NCI-H2107 (cell line): ENCODE measurements around the gene GANC.

ENCODE experiments used
- DNase-seq: peaks from one replicate; lab custom pipeline; 2025; lab: John Stamatoyannopoulos, UW

The GANC gene

GRCh38 chr15:42344763-42345162 lies 71.8 kb downstream of the GANC start:
- no peak for DNase-seq

GRCh38 chr15:42345504-42345903 lies 72.5 kb downstream of the GANC start:
- no peak for DNase-seq

DNA sequence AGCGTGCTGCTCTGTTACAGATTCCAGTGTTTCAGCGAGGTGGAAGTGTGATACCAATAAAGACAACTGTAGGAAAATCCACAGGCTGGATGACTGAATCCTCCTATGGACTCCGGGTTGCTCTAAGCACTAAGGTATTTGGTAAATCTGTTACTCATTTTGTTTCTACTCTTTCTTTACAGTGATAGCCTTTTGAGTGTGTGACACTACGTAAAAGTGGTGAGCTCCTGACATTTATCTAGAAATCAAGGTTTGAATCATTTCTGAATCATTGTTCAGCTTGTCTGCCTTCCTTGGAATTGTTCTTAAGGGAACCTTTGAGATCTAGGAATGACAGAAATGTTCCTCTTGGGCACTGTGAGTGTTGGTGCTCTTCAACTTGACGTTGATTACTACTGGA lies 75.1 kb downstream of the GANC start:
- no peak for DNase-seq

GRCh38 chr15:42349186-42349585 lies 76.2 kb downstream of the GANC start:
- DNase-seq, result no peak

- DNase-seq, result no peak
Observed at GRCh38 chr15:42352401-42352800, 79.4 kb downstream of the GANC start.

- no peak for DNase-seq
Observed at GRCh38 chr15:42353061-42353460, 80.1 kb downstream of the GANC start.

DNA sequence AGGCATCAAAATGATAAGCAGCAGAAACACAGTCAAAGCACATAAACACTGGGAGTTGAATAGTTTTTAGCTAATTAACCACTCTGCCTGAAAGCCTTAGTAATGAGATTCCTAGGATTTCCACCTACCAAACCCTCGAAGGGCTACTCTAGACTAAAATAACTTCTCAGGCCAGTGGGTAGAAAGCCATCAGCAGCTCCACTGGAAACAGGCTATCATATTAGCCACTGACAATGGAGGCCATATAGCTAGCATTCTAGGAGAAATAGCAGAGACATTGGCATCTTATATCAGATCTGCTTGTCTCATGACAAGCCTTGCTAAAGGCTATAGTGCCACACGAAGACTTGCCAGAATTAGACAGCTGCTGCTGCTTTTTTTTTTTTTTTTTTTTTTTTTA lies 81.8 kb downstream of the GANC start:
- DNase-seq, result no peak

DNA sequence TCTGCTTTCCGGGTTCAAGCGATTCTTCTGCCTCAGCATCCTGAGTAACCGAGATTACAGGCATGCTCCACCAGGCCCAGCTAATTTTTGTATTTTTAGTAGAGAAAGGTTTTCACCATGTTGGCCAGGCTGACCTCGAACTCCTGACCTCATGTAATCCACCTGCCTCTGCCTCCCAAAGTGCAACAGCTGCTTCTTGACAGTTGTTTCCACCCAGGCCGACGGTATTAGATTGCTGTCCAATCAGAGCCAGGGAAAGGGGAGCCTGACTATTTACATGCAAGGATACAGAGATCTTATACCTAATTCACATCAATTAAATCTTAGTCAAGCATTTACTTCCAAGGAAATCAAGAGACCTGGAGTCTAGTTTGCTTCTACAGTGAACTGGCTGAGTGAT lies 82.3 kb downstream of the GANC start:
- no peak for DNase-seq

- DNase-seq, result no peak
Observed at GRCh38 chr15:42356851-42357250, 83.8 kb downstream of the GANC start.

DNA sequence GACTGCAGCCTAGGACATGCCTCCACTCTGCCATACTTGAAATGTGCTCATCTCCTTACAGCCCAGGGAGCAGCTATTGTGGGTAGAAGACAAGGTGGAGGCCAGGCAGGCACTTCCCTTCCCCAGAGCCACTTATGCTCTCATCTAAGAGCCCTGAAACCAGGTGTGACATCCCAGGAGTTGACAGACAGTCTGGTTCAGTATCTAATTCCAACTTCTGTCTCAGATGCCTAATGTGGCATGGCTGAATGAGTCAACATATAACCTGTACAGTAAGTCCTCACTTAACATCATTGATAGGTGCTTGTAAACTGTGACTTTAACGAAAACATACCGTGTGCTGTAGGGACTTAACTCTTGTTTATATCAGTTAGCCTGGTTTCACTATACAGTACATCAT lies 85.1 kb downstream of the GANC start:
- DNase-seq, result no peak

DNA sequence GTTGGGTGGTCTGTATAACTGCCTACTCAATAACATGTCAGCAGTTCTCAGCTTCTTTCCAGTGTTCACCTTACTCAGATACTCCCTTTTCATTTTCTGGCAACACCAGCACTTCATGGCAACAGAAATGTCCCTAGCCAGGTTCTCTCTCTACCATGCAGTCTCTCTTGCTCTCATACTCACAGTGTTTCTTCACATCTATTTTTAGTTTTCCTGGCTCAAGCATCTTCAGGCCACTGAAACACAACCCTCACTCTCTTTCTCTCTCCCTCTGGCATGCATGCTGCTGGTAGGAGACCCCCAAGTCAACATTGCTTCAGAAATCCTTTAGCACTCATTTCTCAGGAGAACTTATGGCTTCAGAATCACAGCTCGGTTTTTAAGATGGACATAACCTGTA lies 86.2 kb downstream of the GANC start, which contains the start of gene CAPN3:
TSS of gene CAPN3 (plus strand) at position 253 of the 400 bp plus-strand sequence. CDS start 305 bp downstream, outside the sequence.
- no peak for DNase-seq

- DNase-seq, result no peak
Observed at GRCh38 chr15:42359985-42360384, 87.0 kb downstream of the GANC start.

- no peak for DNase-seq
Observed at GRCh38 chr15:42360535-42361112, 87.6 kb downstream of the GANC start.

DNA sequence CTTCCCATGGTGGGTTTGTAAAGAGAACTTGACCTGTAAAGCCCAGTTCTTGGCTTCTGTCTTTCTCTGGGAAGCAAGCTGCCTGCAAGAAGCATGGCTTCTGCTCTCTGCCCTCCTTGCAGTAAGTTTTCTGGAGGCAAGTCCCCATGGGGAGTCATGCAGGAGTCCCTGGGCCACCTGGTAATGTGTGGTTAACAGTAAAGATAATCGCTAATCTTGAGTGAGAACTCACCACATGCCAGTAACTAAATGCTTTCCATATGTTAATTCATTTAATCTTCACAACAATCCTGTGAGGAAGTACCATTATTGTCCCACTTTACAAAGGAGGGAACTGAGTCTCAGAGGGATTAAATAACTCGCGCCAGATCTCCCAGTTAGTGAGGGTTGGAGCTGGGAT lies 90.5 kb downstream of the GANC start:
- DNase-seq, result no peak

DNA sequence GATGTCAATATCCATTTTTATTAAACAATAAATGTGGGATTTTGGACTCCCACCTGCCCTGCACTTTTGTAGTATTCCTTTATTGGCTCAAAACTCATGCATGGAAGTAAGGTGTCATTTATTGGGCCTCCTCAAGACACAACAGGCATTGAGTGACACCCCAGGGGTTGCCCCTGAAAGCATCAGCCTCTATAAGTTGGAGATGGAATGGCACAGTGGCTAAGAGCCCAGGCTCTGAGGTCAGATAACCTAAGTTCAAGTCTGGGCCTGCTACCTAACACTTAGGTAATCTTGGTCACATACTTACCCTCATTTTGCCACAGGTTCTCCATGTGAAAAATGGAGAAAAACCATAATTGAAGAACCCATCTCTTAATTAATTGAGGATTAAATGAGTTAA lies 90.9 kb downstream of the GANC start:
- DNase-seq, result no peak

- DNase-seq, result no peak
Observed at GRCh38 chr15:42364529-42364928, 91.5 kb downstream of the GANC start.

DNA sequence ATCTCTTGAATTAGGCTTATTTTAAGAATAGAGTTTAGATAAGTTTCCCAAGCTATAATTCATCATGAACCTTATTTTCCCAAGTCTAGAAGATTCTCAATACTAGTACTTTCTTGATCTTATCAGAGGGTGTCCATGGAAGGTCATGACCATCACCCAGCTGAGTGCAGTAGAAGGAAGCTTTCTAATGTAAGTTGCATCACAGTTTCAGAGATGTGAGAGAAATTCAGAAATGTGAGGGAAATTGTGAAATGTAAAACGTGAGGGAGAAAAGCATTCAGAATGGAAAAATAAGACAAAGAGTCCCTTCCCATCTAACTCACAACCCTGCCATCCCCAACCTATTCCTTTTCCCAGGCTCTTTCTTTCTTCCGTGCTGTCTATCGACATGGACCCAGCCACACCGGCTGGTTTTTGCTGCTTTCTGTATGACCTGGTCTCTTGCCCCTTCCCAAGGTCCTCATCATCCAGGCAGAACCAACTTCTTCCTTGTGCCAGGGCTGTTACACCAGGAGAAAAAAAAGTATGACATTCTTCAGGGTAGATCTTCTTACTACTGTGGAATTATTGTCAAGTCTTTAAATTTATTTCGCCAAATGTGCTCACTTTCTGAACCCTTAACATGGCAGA lies 93.0 kb downstream of the GANC start:
- DNase-seq, result no peak

- DNase-seq, result no peak
Observed at GRCh38 chr15:42367041-42367440, 94.0 kb downstream of the GANC start.

DNA sequence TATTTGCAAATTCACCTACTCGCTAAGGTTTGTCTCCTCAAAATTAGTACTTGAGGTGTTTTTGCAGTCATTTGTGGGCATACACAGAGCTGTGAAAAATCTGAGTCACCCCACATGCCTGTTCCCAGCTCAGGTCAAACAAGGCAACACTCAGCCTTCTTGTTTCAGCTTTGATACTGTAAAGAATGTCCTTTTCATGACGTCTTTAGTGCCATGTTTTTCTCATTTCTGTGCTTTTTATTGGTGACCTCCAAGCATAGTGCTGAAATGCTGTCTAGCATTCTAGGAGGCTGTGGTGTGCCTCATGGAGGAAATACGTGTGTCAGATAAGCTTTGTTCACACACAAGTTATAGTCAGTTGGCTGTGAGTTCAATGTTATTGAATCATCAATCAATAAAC lies 95.1 kb downstream of the GANC start:
- no peak for DNase-seq

- no peak for DNase-seq
Observed at GRCh38 chr15:42371096-42371495, 98.1 kb downstream of the GANC start.

- DNase-seq, result no peak
Observed at GRCh38 chr15:42373274-42373673, 100.3 kb downstream of the GANC start.

- no peak for DNase-seq
Observed at GRCh38 chr15:42373936-42374335, 100.9 kb downstream of the GANC start.

- DNase-seq, result no peak
Observed at GRCh38 chr15:42374810-42375209, 101.8 kb downstream of the GANC start.

DNA sequence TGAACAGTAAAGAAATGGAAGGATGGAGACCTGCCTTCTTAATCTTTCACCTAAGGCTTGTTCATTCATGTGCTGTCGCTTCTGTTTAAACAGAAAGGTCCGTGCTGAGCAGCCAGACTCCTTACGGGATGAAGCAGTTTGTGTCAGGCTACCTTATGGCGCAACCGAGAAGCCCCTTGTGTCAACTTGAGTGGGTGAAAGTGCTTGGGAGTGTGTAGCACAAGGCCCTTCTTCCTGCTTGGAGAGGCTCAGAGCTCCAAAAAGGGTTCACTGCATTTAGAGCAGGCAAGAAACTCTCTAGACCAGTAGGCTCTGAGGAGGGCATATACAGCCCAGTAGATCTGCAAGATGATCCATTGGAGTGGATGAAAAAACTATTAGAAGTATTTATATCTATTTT lies 102.3 kb downstream of the GANC start:
- DNase-seq, result no peak
